Peyer's patch (tissue), 4 donors: Measurements from ENCODE around the gene PXMP4.

Experiments
- POLR2A ChIP-seq, 2 donors: fragments of 450-650 bp; IDR thresholded peaks; one replicate each; pipeline ENCODE4 v1.5.1; 2017; ENCODE audit warnings: antibody characterized with exemption in 2 of 2, mild to moderate bottlenecking in 2 of 2, moderate library complexity in 2 of 2
- TF ChIP-seq, protein P1 (sequence below), 6 experiments: fragments of 450-650 bp in 4 of 6; fragments of 200-600 bp in 2 of 6; sonication (generic) in 1 of 6; IDR thresholded peaks; one replicate each; pipeline ENCODE4 v1.5.1; 2017 to 2019; ENCODE audit warnings: antibody characterized with exemption in 6 of 6, mild to moderate bottlenecking in 3 of 6, moderate library complexity in 1 of 6

GRCh38 chr20:33765592-33765991 lies 45.5 kb upstream of the PXMP4 start:
- TF ChIP-seq, protein P1, sequence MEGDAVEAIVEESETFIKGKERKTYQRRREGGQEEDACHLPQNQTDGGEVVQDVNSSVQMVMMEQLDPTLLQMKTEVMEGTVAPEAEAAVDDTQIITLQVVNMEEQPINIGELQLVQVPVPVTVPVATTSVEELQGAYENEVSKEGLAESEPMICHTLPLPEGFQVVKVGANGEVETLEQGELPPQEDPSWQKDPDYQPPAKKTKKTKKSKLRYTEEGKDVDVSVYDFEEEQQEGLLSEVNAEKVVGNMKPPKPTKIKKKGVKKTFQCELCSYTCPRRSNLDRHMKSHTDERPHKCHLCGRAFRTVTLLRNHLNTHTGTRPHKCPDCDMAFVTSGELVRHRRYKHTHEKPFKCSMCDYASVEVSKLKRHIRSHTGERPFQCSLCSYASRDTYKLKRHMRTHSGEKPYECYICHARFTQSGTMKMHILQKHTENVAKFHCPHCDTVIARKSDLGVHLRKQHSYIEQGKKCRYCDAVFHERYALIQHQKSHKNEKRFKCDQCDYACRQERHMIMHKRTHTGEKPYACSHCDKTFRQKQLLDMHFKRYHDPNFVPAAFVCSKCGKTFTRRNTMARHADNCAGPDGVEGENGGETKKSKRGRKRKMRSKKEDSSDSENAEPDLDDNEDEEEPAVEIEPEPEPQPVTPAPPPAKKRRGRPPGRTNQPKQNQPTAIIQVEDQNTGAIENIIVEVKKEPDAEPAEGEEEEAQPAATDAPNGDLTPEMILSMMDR (IDR thresholded peaks at IDR 0.05) = no peak
- TF ChIP-seq POLR2A (IDR thresholded peaks at IDR 0.05) = no peak
